ENCODE data around the gene CPA2. TPM values are rescaled to one million over a fixed set of nuclear protein-coding genes. Genes with fewer than 3 reads are reported as not detected.
"Not testable (repeated sequence)": the region's sequence is repeated elsewhere in the genome, so short reads cannot be mapped to it uniquely, and the experiment has no call there.

The CPA2 gene
- total and polyA plus RNA-seq, 8 donors = 4.1 to 65.8 (median 58.3) TPM; not detected in 1

- Histone ChIP-seq H3K36me3 (no peaks in the 10 kb centered on the region), H3K27me3 (no peaks in the 10 kb centered on the region), H3K4me3 (no peak overlapping the region), H3K9me3 (no peaks in the 10 kb centered on the region), H3K27ac (no peak overlapping the region), H3K4me1 (no peaks in the 10 kb centered on the region)
- intact Hi-C loops (cut with DNase I; ENCODE audit: low total_unique reads) = no loop called here
- DNase-seq = no peak
- no peak for TF ChIP-seq CTCF (IDR thresholded peaks at IDR 0.05)
- TF ChIP-seq EP300 (IDR thresholded peaks at IDR 0.05) = no peak
- no peak for TF ChIP-seq POLR2AphosphoS5 (IDR thresholded peaks at IDR 0.05)
- TF ChIP-seq POLR2A (IDR thresholded peaks at IDR 0.05) = no peak
- 84 to 93% (median 89%) methylated on average over 6 of the region's 6 CpGs for WGBS, 5 donors
Observed at GRCh38 chr7:130314305-130314704, 47.6 kb downstream of the CPA2 start.

GRCh38 chr7:130319541-130319940 lies 52.9 kb downstream of the CPA2 start:
- intact Hi-C loops (cut with DNase I; ENCODE audit: low total_unique reads) = no loop called here
- H3K4me1 ChIP-seq = no peaks in the 10 kb centered on the region
- no peak for TF ChIP-seq EP300 (IDR thresholded peaks at IDR 0.05)
- no peak for TF ChIP-seq POLR2A (IDR thresholded peaks at IDR 0.05)
- TF ChIP-seq POLR2AphosphoS5 (IDR thresholded peaks at IDR 0.05) = no peak
- TF ChIP-seq CTCF (IDR thresholded peaks at IDR 0.05) = no peak
- H3K27me3 ChIP-seq = no peaks in the 10 kb centered on the region
- 77 to 98% (median 88%) methylated on average over 1 of the region's 1 CpG for WGBS, 5 donors
- H3K4me3 ChIP-seq = no peak overlapping the region
- no peak for DNase-seq
- no peaks in the 10 kb centered on the region for H3K36me3 ChIP-seq
- H3K27ac ChIP-seq = no peak overlapping the region
- no peaks in the 10 kb centered on the region for H3K9me3 ChIP-seq

- 77 to 86% (median 84%) methylated on average over 3 of the region's 3 CpGs for WGBS, 5 donors
- H3K36me3 ChIP-seq; H3K4me1 ChIP-seq; DNase-seq; H3K4me3 ChIP-seq; H3K27ac ChIP-seq; intact Hi-C loops (cut with DNase I; ENCODE audit: low total_unique reads); H3K27me3 ChIP-seq; H3K9me3 ChIP-seq: not testable (repeated sequence)
Observed at GRCh38 chr7:130321542-130322229, 55.0 kb downstream of the CPA2 start.

- Histone ChIP-seq H3K36me3 (no peaks in the 10 kb centered on the region), H3K27ac (no peak overlapping the region), H3K4me3 (no peak overlapping the region), H3K27me3 (no peaks in the 10 kb centered on the region), H3K9me3 (no peaks in the 10 kb centered on the region), H3K4me1 (no peaks in the 10 kb centered on the region)
- intact Hi-C loops (cut with DNase I; ENCODE audit: low total_unique reads) = no loop called here
- DNase-seq = no peak
- TF ChIP-seq POLR2A (IDR thresholded peaks at IDR 0.05) (no peak), EP300 (IDR thresholded peaks at IDR 0.05) (no peak), CTCF (IDR thresholded peaks at IDR 0.05) (no peak), POLR2AphosphoS5 (IDR thresholded peaks at IDR 0.05) (no peak)
- WGBS, 5 donors = 76 to 91% (median 85%) methylated on average over 7 of the region's 7 CpGs
Observed at GRCh38 chr7:130322615-130323014, 56.0 kb downstream of the CPA2 start.

- Histone ChIP-seq H3K9me3 (no peaks in the 10 kb centered on the region), H3K27ac (no peak overlapping the region), H3K27me3 (no peaks in the 10 kb centered on the region), H3K36me3 (no peaks in the 10 kb centered on the region), H3K4me3 (no peak overlapping the region), H3K4me1 (no peaks in the 10 kb centered on the region)
- TF ChIP-seq POLR2A (IDR thresholded peaks at IDR 0.05) (no peak), POLR2AphosphoS5 (IDR thresholded peaks at IDR 0.05) (no peak), CTCF (IDR thresholded peaks at IDR 0.05) (no peak), EP300 (IDR thresholded peaks at IDR 0.05) (no peak)
- 82 to 94% (median 92%) methylated on average over 10 of the region's 10 CpGs for WGBS, 5 donors
- DNase-seq = no peak
- intact Hi-C loops (cut with DNase I; ENCODE audit: low total_unique reads) = no loop called here
Observed at GRCh38 chr7:130324306-130324943, 57.8 kb downstream of the CPA2 start.
